ENCODE measurements around the gene KCNS3.

KCNS3 gene

GRCh38 chr2:17935242-17935885 is 56.9 kb downstream of the KCNS3 start:
- Histone ChIP-seq H3K36me3 (ENCODE audit: low read depth) (no peaks in the 10 kb centered on the region), H3K4me3 (ENCODE audit: severe bottlenecking) (no peak overlapping the region), H3K4me1 (ENCODE audit: insufficient read depth, poor library complexity, severe bottlenecking) (no peaks in the 10 kb centered on the region), H3K27ac (ENCODE audit: poor library complexity, severe bottlenecking) (no peak overlapping the region), H3K9me3 (ENCODE audit: severe bottlenecking) (no peaks in the 10 kb centered on the region), H3K27me3 (ENCODE audit: insufficient read depth, poor library complexity, severe bottlenecking) (no peaks in the 10 kb centered on the region)
- TF ChIP-seq, protein P1, sequence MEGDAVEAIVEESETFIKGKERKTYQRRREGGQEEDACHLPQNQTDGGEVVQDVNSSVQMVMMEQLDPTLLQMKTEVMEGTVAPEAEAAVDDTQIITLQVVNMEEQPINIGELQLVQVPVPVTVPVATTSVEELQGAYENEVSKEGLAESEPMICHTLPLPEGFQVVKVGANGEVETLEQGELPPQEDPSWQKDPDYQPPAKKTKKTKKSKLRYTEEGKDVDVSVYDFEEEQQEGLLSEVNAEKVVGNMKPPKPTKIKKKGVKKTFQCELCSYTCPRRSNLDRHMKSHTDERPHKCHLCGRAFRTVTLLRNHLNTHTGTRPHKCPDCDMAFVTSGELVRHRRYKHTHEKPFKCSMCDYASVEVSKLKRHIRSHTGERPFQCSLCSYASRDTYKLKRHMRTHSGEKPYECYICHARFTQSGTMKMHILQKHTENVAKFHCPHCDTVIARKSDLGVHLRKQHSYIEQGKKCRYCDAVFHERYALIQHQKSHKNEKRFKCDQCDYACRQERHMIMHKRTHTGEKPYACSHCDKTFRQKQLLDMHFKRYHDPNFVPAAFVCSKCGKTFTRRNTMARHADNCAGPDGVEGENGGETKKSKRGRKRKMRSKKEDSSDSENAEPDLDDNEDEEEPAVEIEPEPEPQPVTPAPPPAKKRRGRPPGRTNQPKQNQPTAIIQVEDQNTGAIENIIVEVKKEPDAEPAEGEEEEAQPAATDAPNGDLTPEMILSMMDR (IDR thresholded peaks at IDR 0.05; ENCODE audit: poor library complexity, severe bottlenecking) = no peak
- ATAC-seq (ENCODE audit: low read depth) (no peak), DNase-seq (ENCODE audit: low spot score) (no peak)

- H3K36me3 ChIP-seq (ENCODE audit: low read depth) = no peaks in the 10 kb centered on the region
- no peak for DNase-seq (ENCODE audit: low spot score)
- TF ChIP-seq, protein P1 (IDR thresholded peaks at IDR 0.05; ENCODE audit: poor library complexity, severe bottlenecking) = no peak
- H3K27me3 ChIP-seq (ENCODE audit: insufficient read depth, poor library complexity, severe bottlenecking) = no peaks in the 10 kb centered on the region
- H3K9me3 ChIP-seq (ENCODE audit: severe bottlenecking) = no peaks in the 10 kb centered on the region
- no peak for ATAC-seq (ENCODE audit: low read depth)
- no peaks in the 10 kb centered on the region for H3K4me1 ChIP-seq (ENCODE audit: insufficient read depth, poor library complexity, severe bottlenecking)
- H3K4me3 ChIP-seq (ENCODE audit: severe bottlenecking) = no peak overlapping the region
- no peak overlapping the region for H3K27ac ChIP-seq (ENCODE audit: poor library complexity, severe bottlenecking)
Observed at GRCh38 chr2:17936599-17936998, 58.1 kb downstream of the KCNS3 start.

DNA sequence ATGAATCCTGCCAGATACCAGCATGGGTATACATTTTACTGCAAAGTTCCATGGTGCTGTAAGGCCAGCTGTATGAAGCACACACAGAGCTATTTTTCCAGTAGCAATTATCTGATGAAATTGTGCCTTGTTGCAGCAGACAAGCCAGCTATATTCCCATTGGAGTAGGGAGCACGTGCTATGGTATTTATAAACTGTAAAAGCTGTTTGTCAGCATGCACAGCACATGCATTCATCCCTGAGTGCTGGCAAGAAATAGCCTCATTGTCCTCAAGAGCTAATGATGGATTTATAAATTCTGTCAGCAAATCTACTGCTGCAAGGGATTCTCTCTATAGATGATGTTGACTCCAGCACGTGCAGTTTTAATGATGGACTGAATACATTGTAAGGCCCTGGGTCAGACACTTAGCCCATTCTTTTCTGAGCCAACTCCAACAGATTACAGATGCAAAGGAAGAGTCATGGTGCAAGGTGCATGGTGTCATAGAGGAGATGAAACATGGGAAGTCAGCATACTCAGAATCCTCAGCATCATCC is 61.7 kb downstream of the KCNS3 start:
- TF ChIP-seq, protein P1 (IDR thresholded peaks at IDR 0.05; ENCODE audit: poor library complexity, severe bottlenecking) = no peak
- Histone ChIP-seq H3K36me3 (ENCODE audit: low read depth) (no peaks in the 10 kb centered on the region), H3K27ac (ENCODE audit: poor library complexity, severe bottlenecking) (no peak overlapping the region), H3K4me3 (ENCODE audit: severe bottlenecking) (no peak overlapping the region), H3K4me1 (ENCODE audit: insufficient read depth, poor library complexity, severe bottlenecking) (no peaks in the 10 kb centered on the region), H3K27me3 (ENCODE audit: insufficient read depth, poor library complexity, severe bottlenecking) (peaks cover under 1% of the 10 kb centered on the region), H3K9me3 (ENCODE audit: severe bottlenecking) (no peaks in the 10 kb centered on the region)
- ATAC-seq (ENCODE audit: low read depth) (no peak), DNase-seq (ENCODE audit: low spot score) (no peak)

- H3K9me3 ChIP-seq (ENCODE audit: severe bottlenecking) = no peaks in the 10 kb centered on the region
- H3K27ac ChIP-seq (ENCODE audit: poor library complexity, severe bottlenecking) = no peak overlapping the region
- H3K36me3 ChIP-seq (ENCODE audit: low read depth) = no peaks in the 10 kb centered on the region
- H3K27me3 ChIP-seq (ENCODE audit: insufficient read depth, poor library complexity, severe bottlenecking) = peaks cover 3% of the 10 kb centered on the region
- TF ChIP-seq, protein P1 (IDR thresholded peaks at IDR 0.05; ENCODE audit: poor library complexity, severe bottlenecking) = no peak
- no peak overlapping the region for H3K4me3 ChIP-seq (ENCODE audit: severe bottlenecking)
- H3K4me1 ChIP-seq (ENCODE audit: insufficient read depth, poor library complexity, severe bottlenecking) = no peaks in the 10 kb centered on the region
- no peak for DNase-seq (ENCODE audit: low spot score)
- no peak for ATAC-seq (ENCODE audit: low read depth)
Observed at GRCh38 chr2:17943444-17943843, 65.0 kb downstream of the KCNS3 start.

DNA sequence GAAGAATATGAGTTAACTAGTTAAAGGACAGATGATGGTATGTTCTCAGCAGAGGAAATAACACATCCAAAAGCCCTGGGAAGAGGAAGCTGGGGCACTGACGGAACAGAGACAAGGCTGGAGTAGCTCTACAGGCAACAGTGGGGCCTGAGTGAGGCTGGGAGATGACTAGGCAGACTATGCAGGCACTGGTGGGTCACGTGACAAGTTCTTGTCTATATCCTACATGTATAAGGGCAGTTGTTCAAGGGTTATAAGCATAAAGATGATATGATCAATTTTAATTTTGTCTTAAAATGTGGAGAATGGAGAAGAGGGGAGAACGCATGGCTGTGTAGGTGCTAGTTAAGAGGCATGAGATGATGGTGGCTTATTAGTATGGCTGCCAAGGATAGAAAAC is 68.6 kb downstream of the KCNS3 start:
- H3K27me3 ChIP-seq (ENCODE audit: insufficient read depth, poor library complexity, severe bottlenecking) = peaks cover 3% of the 10 kb centered on the region
- H3K36me3 ChIP-seq (ENCODE audit: low read depth) = no peaks in the 10 kb centered on the region
- TF ChIP-seq, protein P1 (IDR thresholded peaks at IDR 0.05; ENCODE audit: poor library complexity, severe bottlenecking) = no peak
- H3K4me1 ChIP-seq (ENCODE audit: insufficient read depth, poor library complexity, severe bottlenecking) = no peaks in the 10 kb centered on the region
- H3K9me3 ChIP-seq (ENCODE audit: severe bottlenecking) = no peaks in the 10 kb centered on the region
- DNase-seq (ENCODE audit: low spot score) (no peak), ATAC-seq (ENCODE audit: low read depth) (no peak)
- H3K27ac ChIP-seq (ENCODE audit: poor library complexity, severe bottlenecking) = no peak overlapping the region
- H3K4me3 ChIP-seq (ENCODE audit: severe bottlenecking) = no peak overlapping the region

All from RWPE2 (cell line).